ENCODE data around the gene AMOTL1. TPM values are rescaled to one million over a fixed set of nuclear protein-coding genes. Genes with fewer than 3 reads are reported as not detected.

AMOTL1 gene
- polyA plus RNA-seq, 1 of the 3 experiments (the other 2 are of a cell fraction), result 10.7 TPM

DNA sequence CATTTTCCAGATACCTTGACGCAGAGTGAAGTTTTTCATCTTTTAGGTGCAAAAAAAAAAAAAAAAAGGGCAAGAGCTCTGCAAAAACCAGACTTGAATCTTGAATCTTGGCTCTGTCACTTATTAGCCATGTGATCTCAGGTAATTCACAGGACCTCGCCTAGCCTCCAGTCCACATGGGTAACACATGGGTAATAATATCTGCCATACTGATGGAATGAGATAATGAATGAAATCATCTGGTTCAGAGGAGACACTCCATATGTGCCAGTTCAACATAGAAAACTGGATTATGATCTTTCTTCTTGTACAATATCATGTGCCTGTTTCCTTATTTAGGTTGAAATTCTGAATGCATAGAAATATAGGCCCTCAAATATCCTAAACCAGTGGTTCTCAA is 8.6 kb upstream of the AMOTL1 start (continued):
- TF ChIP-seq, protein P1, sequence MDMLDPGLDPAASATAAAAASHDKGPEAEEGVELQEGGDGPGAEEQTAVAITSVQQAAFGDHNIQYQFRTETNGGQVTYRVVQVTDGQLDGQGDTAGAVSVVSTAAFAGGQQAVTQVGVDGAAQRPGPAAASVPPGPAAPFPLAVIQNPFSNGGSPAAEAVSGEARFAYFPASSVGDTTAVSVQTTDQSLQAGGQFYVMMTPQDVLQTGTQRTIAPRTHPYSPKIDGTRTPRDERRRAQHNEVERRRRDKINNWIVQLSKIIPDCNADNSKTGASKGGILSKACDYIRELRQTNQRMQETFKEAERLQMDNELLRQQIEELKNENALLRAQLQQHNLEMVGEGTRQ (IDR thresholded peaks at IDR 0.05; ENCODE audit: borderline replicate concordance, low read depth, low read length), result no peak
- TF ChIP-seq TCF12 (IDR thresholded peaks at IDR 0.05) (peak; percentile 35; the same call in 1 of the 2 replicates), FOXM1 (IDR thresholded peaks at IDR 0.05; ENCODE audit: low read depth) (no peak), NFIC (IDR thresholded peaks at IDR 0.05; ENCODE audit: borderline replicate concordance) (no peak), EP300 (IDR thresholded peaks at IDR 0.05; ENCODE audit: borderline replicate concordance in 1 of 2, low read depth in 1 of 2, low read length in 1 of 2) (peak in 1 of 2 experiments; percentile 41; a peak in 1 of 4 replicates), TAF1 (IDR thresholded peaks at IDR 0.05; ENCODE audit: borderline replicate concordance, low read depth, low read length) (no peak)
- TF ChIP-seq, protein P2, sequence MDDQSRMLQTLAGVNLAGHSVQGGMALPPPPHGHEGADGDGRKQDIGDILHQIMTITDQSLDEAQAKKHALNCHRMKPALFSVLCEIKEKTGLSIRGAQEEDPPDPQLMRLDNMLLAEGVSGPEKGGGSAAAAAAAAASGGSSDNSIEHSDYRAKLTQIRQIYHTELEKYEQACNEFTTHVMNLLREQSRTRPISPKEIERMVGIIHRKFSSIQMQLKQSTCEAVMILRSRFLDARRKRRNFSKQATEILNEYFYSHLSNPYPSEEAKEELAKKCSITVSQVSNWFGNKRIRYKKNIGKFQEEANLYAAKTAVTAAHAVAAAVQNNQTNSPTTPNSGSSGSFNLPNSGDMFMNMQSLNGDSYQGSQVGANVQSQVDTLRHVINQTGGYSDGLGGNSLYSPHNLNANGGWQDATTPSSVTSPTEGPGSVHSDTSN (IDR thresholded peaks at IDR 0.05), result no peak

DNA sequence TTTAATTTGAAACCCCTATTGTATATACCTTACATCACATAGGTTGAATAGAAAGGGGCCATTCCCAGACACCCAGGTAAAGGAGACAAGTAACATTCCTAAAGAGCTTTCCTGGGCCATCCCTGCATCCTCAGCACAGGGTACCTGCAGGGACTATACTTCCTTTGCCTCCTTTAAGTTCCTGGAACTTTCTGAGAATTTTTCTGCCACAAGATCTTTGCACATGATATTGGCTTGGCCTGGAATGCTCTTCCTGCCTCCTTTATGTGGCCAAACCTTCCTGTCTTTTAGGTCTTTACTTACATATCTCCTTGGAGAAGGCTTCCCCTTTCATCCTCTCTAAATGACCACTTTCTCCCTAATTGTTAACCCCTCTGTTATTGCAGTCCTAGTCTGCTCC is 7.9 kb upstream of the AMOTL1 start:
- Histone ChIP-seq H3K27ac (ENCODE audit: low read depth in 2 of 2, low read length in 1 of 2) (no peak overlapping the region), H3K27me3 (ENCODE audit: insufficient read depth) (no peaks in the 10 kb centered on the region), H3K9me3 (no peaks in the 10 kb centered on the region), H4K20me1 (ENCODE audit: insufficient read depth) (no peaks in the 10 kb centered on the region), H3K4me3 (ENCODE audit: low read depth in 2 of 2, low read length in 1 of 2) (no peak overlapping the region), H3K4me2 (no peak overlapping the region), H3K9ac (no peak overlapping the region), H3K4me1 (ENCODE audit: control insufficient read depth in 1 of 2, insufficient read depth in 2 of 2, low read depth in 1 of 2, low read length in 1 of 2) (no peaks in the 10 kb centered on the region; a peak in 3 of 4 replicates), H3K36me3 (replicated peaks in 1 of 2; ENCODE audit: control insufficient read depth in 1 of 2, insufficient read depth in 2 of 2, low read length in 1 of 2) (no peaks in the 10 kb centered on the region), H2AFZ (ENCODE audit: low read depth) (no peak overlapping the region), H3K9me2 (no peaks in the 10 kb centered on the region), H3F3A (replicated peaks; ENCODE audit: insufficient read depth) (no peaks in the 10 kb centered on the region), H3K79me2 (ENCODE audit: insufficient read depth) (no peaks in the 10 kb centered on the region)
- no peak for DNase-seq
- CTCF ChIA-PET, result interaction anchor here (0.6 to 1.5 kb wide), 4 partner anchors 19 to 329 kb away, joined by 3 to 6 read pairs (median 3); no protein-coding TSS in a partner anchor
- POLR2A ChIA-PET, result no interaction called here
- no peak for TF ChIP-seq TEAD4 (IDR thresholded peaks at IDR 0.05; ENCODE audit: borderline replicate concordance, insufficient read depth)
- no peak for TF ChIP-seq SMC3 (IDR thresholded peaks at IDR 0.05; ENCODE audit: low read depth, low read length)
- TF ChIP-seq, protein P1 (IDR thresholded peaks at IDR 0.05; ENCODE audit: borderline replicate concordance, low read depth, low read length), result no peak
- TF ChIP-seq GABPA (IDR thresholded peaks at IDR 0.05; ENCODE audit: low read depth), result no peak
- TF ChIP-seq NFIC (IDR thresholded peaks at IDR 0.05; ENCODE audit: borderline replicate concordance), result no peak
- TF ChIP-seq JUND (IDR thresholded peaks at IDR 0.05), result no peak
- no peak for TF ChIP-seq FOXJ3 (CRISPR knock-in tag; IDR thresholded peaks at IDR 0.05)
- TF ChIP-seq, protein P3, sequence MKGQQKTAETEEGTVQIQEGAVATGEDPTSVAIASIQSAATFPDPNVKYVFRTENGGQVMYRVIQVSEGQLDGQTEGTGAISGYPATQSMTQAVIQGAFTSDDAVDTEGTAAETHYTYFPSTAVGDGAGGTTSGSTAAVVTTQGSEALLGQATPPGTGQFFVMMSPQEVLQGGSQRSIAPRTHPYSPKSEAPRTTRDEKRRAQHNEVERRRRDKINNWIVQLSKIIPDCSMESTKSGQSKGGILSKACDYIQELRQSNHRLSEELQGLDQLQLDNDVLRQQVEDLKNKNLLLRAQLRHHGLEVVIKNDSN (IDR thresholded peaks at IDR 0.05; ENCODE audit: borderline replicate concordance, low read depth), result no peak
- TF ChIP-seq, protein P4, sequence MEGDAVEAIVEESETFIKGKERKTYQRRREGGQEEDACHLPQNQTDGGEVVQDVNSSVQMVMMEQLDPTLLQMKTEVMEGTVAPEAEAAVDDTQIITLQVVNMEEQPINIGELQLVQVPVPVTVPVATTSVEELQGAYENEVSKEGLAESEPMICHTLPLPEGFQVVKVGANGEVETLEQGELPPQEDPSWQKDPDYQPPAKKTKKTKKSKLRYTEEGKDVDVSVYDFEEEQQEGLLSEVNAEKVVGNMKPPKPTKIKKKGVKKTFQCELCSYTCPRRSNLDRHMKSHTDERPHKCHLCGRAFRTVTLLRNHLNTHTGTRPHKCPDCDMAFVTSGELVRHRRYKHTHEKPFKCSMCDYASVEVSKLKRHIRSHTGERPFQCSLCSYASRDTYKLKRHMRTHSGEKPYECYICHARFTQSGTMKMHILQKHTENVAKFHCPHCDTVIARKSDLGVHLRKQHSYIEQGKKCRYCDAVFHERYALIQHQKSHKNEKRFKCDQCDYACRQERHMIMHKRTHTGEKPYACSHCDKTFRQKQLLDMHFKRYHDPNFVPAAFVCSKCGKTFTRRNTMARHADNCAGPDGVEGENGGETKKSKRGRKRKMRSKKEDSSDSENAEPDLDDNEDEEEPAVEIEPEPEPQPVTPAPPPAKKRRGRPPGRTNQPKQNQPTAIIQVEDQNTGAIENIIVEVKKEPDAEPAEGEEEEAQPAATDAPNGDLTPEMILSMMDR (IDR thresholded peaks at IDR 0.05), result no peak
- TF ChIP-seq, protein P5, sequence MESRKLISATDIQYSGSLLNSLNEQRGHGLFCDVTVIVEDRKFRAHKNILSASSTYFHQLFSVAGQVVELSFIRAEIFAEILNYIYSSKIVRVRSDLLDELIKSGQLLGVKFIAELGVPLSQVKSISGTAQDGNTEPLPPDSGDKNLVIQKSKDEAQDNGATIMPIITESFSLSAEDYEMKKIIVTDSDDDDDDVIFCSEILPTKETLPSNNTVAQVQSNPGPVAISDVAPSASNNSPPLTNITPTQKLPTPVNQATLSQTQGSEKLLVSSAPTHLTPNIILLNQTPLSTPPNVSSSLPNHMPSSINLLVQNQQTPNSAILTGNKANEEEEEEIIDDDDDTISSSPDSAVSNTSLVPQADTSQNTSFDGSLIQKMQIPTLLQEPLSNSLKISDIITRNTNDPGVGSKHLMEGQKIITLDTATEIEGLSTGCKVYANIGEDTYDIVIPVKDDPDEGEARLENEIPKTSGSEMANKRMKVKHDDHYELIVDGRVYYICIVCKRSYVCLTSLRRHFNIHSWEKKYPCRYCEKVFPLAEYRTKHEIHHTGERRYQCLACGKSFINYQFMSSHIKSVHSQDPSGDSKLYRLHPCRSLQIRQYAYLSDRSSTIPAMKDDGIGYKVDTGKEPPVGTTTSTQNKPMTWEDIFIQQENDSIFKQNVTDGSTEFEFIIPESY (IDR thresholded peaks at IDR 0.05; ENCODE audit: borderline replicate concordance, low read depth), result no peak
- no peak for TF ChIP-seq RCOR1 (IDR thresholded peaks at IDR 0.05; ENCODE audit: low read length)
- no peak for TF ChIP-seq MXI1 (IDR thresholded peaks at IDR 0.05; ENCODE audit: low read depth, low read length)
- no peak for TF ChIP-seq RXRA (IDR thresholded peaks at IDR 0.05; ENCODE audit: borderline replicate concordance, low read depth)
- no peak for TF ChIP-seq CHD2 (IDR thresholded peaks at IDR 0.05; ENCODE audit: low read length, partially characterized antibody)
- TF ChIP-seq ELF1 (IDR thresholded peaks at IDR 0.05), result no peak
- TF ChIP-seq, protein P6, sequence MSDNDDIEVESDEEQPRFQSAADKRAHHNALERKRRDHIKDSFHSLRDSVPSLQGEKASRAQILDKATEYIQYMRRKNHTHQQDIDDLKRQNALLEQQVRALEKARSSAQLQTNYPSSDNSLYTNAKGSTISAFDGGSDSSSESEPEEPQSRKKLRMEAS (IDR thresholded peaks at IDR 0.05; ENCODE audit: low read depth), result no peak
- TF ChIP-seq EZH2phosphoT487 (IDR thresholded peaks at IDR 0.05; ENCODE audit: borderline replicate concordance, low read depth), result no peak
- TF ChIP-seq YY1 (IDR thresholded peaks at IDR 0.05; ENCODE audit: low read depth), result no peak
